ENCODE data around the gene CDHR1. TPM values are rescaled to one million over a fixed set of nuclear protein-coding genes. Genes with fewer than 3 reads are reported as not detected.

The CDHR1 gene
- total RNA-seq, 4 donors from 2014 or later = 0.10 to 0.67 TPM; not detected in 2

- peaks cover 63% of the 10 kb centered on the region for H3K27me3 ChIP-seq
- no peaks in the 10 kb centered on the region for H3K36me3 ChIP-seq
- H3K9me3 ChIP-seq = no peaks in the 10 kb centered on the region
- peaks cover 0 to 15% (median 8%) of the 10 kb centered on the region in 3 donors for H3K4me1 ChIP-seq
- H3K27ac ChIP-seq = no peak overlapping the region
- TF ChIP-seq CTCF (IDR thresholded peaks at IDR 0.05) = no peak
- no peak for TF ChIP-seq POLR2A (IDR thresholded peaks at IDR 0.05)
- TF ChIP-seq POLR2AphosphoS5 (IDR thresholded peaks at IDR 0.05) = no peak
- TF ChIP-seq EP300 (IDR thresholded peaks at IDR 0.05) = no peak
- no peak overlapping the region for H3K4me3 ChIP-seq
- ATAC-seq = no peak
- 64 to 82% methylated on average over 3 to 6 of the region's 7 CpGs for WGBS, 2 donors (ENCODE audit: low coverage in 1 of 2)
Observed at GRCh38 chr10:84198206-84198915, 4.0 kb downstream of the CDHR1 start.

DNA sequence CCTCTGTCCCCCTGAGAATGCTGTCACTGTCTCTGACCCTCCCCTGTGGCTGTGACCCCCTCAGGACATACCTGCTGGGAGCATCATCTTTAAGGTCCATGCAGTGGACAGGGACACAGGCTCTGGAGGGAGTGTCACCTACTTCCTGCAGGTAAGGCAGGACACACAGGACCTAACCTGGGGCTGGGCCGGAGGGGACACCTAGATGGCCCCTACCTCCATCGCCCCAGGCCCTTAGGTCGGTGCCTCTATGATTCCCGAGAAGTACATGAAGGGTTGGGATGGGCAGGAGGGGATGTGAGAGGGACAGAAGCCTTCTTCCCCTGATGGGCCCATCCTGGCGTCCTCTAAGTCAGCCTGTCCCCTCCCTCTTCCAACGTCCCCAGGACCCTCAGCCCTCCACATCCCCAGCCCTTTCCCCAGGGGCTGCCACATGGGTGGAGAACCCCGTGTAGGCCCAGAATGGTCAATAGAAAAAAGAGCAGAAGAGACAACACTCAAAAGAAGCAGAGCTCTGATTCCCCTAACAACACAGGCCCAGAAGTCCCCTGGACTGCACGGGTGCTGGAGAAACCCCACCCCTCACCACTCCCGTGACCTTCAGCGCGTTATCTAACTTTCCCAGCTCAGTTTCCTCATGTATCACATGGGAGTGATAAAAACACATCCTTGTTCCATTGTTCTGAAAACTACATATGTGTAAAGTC lies 6.4 kb downstream of the CDHR1 start:
- H3K4me3 ChIP-seq = no peak overlapping the region
- WGBS, 2 donors (ENCODE audit: low coverage in 1 of 2) = 52 to 66% methylated on average over 4 to 5 of the region's 11 CpGs

GRCh38 chr10:84201244-84201606 lies 6.9 kb downstream of the CDHR1 start:
- 53% methylated on average over 5 of the region's 6 CpGs; no CpG with 5 or more reads in 1 of the 2 donors for WGBS, 2 donors (ENCODE audit: low coverage in 1 of 2)
- Histone ChIP-seq H3K27me3 (peaks cover 55% of the 10 kb centered on the region), H3K4me3 (no peak overlapping the region), H3K36me3 (no peaks in the 10 kb centered on the region), H3K27ac (no peak overlapping the region), H3K9me3 (no peaks in the 10 kb centered on the region), H3K4me1 (no peaks in the 10 kb centered on the region)
- ATAC-seq = no peak
- TF ChIP-seq EP300 (IDR thresholded peaks at IDR 0.05) (no peak), POLR2AphosphoS5 (IDR thresholded peaks at IDR 0.05) (no peak), CTCF (IDR thresholded peaks at IDR 0.05) (no peak), POLR2A (IDR thresholded peaks at IDR 0.05) (no peak)

More for the DNA sequence above, 6.4 kb downstream of the CDHR1 start:
- H3K9me3 ChIP-seq = no peaks in the 10 kb centered on the region
- H3K36me3 ChIP-seq = no peaks in the 10 kb centered on the region
- no peak for ATAC-seq
- TF ChIP-seq EP300 (IDR thresholded peaks at IDR 0.05) = no peak
- no peak for TF ChIP-seq POLR2AphosphoS5 (IDR thresholded peaks at IDR 0.05)
- no peak for TF ChIP-seq CTCF (IDR thresholded peaks at IDR 0.05)
- TF ChIP-seq POLR2A (IDR thresholded peaks at IDR 0.05) = no peak
- H3K27ac ChIP-seq = no peak overlapping the region
- no peaks in the 10 kb centered on the region for H3K4me1 ChIP-seq
- H3K27me3 ChIP-seq = peaks cover 55% of the 10 kb centered on the region

GRCh38 chr10:84201682-84202081 lies 7.3 kb downstream of the CDHR1 start:
- Histone ChIP-seq H3K27ac (no peak overlapping the region), H3K27me3 (peaks cover 55% of the 10 kb centered on the region), H3K9me3 (no peaks in the 10 kb centered on the region), H3K36me3 (no peaks in the 10 kb centered on the region), H3K4me3 (no peak overlapping the region), H3K4me1 (no peaks in the 10 kb centered on the region)
- no peak for TF ChIP-seq CTCF (IDR thresholded peaks at IDR 0.05)
- TF ChIP-seq POLR2A (IDR thresholded peaks at IDR 0.05) = no peak
- TF ChIP-seq EP300 (IDR thresholded peaks at IDR 0.05) = no peak
- no peak for TF ChIP-seq POLR2AphosphoS5 (IDR thresholded peaks at IDR 0.05)
- WGBS, 2 donors (ENCODE audit: low coverage in 1 of 2) = 77% methylated on average over 6 of the region's 11 CpGs; no CpG with 5 or more reads in 1 of the 2 donors
- no peak for ATAC-seq
